ENCODE measurements around the gene CCR1. TPM values are rescaled to one million over a fixed set of nuclear protein-coding genes. Genes with fewer than 3 reads are reported as not detected.
A peak's percentile ranks its signal among the peaks of the same experiment; 100 is the strongest.

The CCR1 gene
- total RNA-seq, 1 donor from 2014 or later, result not detected

DNA sequence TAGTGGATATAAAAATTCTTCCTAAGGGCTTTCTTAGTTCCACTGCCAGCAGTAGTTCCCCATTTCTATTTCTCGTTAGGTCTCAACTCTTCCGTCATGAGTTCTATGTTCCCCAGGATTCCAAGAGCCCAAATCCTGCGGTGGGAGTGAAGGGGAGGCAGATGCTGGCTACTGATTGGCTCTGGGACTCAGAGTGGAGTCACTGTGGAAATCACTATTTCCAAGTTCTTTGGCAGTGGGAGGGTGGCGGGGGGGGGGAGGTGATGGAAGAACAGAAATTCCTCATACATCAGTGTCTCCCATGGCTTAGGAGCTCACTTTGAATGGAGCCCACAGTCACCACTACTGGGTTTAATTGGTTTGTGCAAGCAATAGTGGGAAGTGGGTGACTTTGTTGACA, 5.6 kb downstream of the CCR1 start:
- no peak for FAIRE-seq
- Histone ChIP-seq H3K36me3 (ENCODE audit: control insufficient read depth, insufficient read depth, low read length) (no peaks in the 10 kb centered on the region), H3K4me3 (ENCODE audit: low read depth, low read length) (no peak overlapping the region), H3K27me3 (ENCODE audit: control insufficient read depth, insufficient read depth, low read length) (no peaks in the 10 kb centered on the region)
- TF ChIP-seq, protein P1, sequence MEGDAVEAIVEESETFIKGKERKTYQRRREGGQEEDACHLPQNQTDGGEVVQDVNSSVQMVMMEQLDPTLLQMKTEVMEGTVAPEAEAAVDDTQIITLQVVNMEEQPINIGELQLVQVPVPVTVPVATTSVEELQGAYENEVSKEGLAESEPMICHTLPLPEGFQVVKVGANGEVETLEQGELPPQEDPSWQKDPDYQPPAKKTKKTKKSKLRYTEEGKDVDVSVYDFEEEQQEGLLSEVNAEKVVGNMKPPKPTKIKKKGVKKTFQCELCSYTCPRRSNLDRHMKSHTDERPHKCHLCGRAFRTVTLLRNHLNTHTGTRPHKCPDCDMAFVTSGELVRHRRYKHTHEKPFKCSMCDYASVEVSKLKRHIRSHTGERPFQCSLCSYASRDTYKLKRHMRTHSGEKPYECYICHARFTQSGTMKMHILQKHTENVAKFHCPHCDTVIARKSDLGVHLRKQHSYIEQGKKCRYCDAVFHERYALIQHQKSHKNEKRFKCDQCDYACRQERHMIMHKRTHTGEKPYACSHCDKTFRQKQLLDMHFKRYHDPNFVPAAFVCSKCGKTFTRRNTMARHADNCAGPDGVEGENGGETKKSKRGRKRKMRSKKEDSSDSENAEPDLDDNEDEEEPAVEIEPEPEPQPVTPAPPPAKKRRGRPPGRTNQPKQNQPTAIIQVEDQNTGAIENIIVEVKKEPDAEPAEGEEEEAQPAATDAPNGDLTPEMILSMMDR (IDR thresholded peaks at IDR 0.05; ENCODE audit: insufficient read depth, low read length, severe bottlenecking), result no peak
- DNase-seq (ENCODE audit: low read depth), result no peak

GRCh38 chr3:46200790-46201189, 7.3 kb downstream of the CCR1 start:
- DNase-seq (ENCODE audit: low read depth) (no peak), FAIRE-seq (no peak)
- TF ChIP-seq, protein P1 (IDR thresholded peaks at IDR 0.05; ENCODE audit: insufficient read depth, low read length, severe bottlenecking), result no peak
- Histone ChIP-seq H3K27me3 (ENCODE audit: control insufficient read depth, insufficient read depth, low read length) (no peaks in the 10 kb centered on the region), H3K36me3 (ENCODE audit: control insufficient read depth, insufficient read depth, low read length) (no peaks in the 10 kb centered on the region), H3K4me3 (ENCODE audit: low read depth, low read length) (no peak overlapping the region)

- Histone ChIP-seq H3K4me3 (ENCODE audit: low read depth, low read length) (no peak overlapping the region), H3K36me3 (ENCODE audit: control insufficient read depth, insufficient read depth, low read length) (no peaks in the 10 kb centered on the region), H3K27me3 (ENCODE audit: control insufficient read depth, insufficient read depth, low read length) (no peaks in the 10 kb centered on the region)
- TF ChIP-seq, protein P1 (IDR thresholded peaks at IDR 0.05; ENCODE audit: insufficient read depth, low read length, severe bottlenecking), result no peak
- FAIRE-seq (no peak), DNase-seq (ENCODE audit: low read depth) (no peak)
Observed at GRCh38 chr3:46200211-46200610, 7.9 kb downstream of the CCR1 start.

DNA sequence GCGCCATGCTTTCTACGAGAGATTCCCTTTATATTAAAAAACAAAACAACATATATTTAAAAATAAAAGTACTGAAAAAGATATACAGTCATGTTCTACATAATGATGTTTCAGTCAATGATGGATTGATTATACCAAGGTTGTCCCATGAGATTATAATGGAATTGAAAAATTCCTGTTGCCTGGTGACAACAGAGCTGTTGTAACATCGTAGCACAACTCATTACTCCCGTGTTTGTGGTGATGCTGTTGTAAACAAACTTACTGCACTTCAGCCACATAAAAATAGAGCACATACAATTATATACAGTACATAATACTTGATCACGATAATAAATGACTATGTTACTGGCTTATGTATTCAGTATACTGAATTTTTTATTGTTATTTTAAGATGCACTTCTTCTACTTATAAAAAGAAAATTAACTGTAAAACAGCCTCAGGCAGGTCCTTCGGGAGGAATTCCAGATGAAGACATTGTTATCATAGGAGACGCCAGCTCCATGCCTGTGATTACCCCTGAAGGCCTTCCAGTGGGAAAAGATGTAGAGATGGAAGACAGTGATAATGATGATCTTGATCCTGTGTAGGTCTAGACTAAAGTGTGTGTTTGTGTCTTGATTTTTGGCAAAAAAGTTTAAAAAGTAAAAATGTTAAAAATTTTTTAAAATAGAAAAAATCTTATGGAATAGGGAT, 11.7 kb downstream of the CCR1 start:
- no peak for DNase-seq (ENCODE audit: low read depth)
- H3K36me3 ChIP-seq (ENCODE audit: control insufficient read depth, insufficient read depth, low read length), result no peaks in the 10 kb centered on the region
- TF ChIP-seq, protein P1 (IDR thresholded peaks at IDR 0.05; ENCODE audit: insufficient read depth, low read length, severe bottlenecking), result no peak
- H3K4me3 ChIP-seq (ENCODE audit: low read depth, low read length), result no peak overlapping the region
- FAIRE-seq, result no peak
- no peaks in the 10 kb centered on the region for H3K27me3 ChIP-seq (ENCODE audit: control insufficient read depth, insufficient read depth, low read length)

- no peaks in the 10 kb centered on the region for H3K27me3 ChIP-seq (ENCODE audit: control insufficient read depth, insufficient read depth, low read length)
- no peak overlapping the region for H3K4me3 ChIP-seq (ENCODE audit: low read depth, low read length)
- TF ChIP-seq, protein P1 (IDR thresholded peaks at IDR 0.05; ENCODE audit: insufficient read depth, low read length, severe bottlenecking), result no peak
- FAIRE-seq (no peak), DNase-seq (ENCODE audit: low read depth) (peak; percentile 74)
- no peaks in the 10 kb centered on the region for H3K36me3 ChIP-seq (ENCODE audit: control insufficient read depth, insufficient read depth, low read length)
Observed at GRCh38 chr3:46194868-46195553, 13.1 kb downstream of the CCR1 start.

Data from bronchial epithelial cell (primary cell).